HCT116 (cell line): ENCODE measurements around the gene DYNC1I1. TPM values are rescaled to one million over a fixed set of nuclear protein-coding genes. Genes with fewer than 3 reads are reported as not detected.

ENCODE experiments used
- ATAC-seq: fragments of 200-7000 bp; cut with Tn5 transposase; 2 replicates; pipeline ENCODE4 v1.9.1; 2020; ENCODE audit warnings: mild to moderate bottlenecking, moderate library complexity
- BruUV-seq: library from RNA; stranded (reverse); fragments of 400-500 nt; replicated peaks from 2 replicates; lab custom pipeline; 2021; lab: Mats Ljungman, UMichigan
- CTCF ChIA-PET: fragments of 300-600 bp; sonication (Branson Sonifier 250); formaldehyde crosslinking; loops from one replicate; lab custom pipeline; 2021; ENCODE audit warnings: antibody characterized with exemption; lab: Charles Lee
- POLR2A ChIA-PET: fragments of 300-600, 350-600 bp; sonication (Branson Sonifier 250); formaldehyde crosslinking; loops from one replicate; lab custom pipeline; 2021; ENCODE audit warnings: antibody characterized with exemption; lab: Charles Lee
- RAD21 ChIA-PET, 2 experiments: fragments of 300-600 bp; sonication (Branson Sonifier 250); formaldehyde crosslinking; loops; one replicate each; lab custom pipeline; 2023; ENCODE audit warnings: low total read pairs in 2 of 2; ENCODE audit not compliant: uncharacterized antibody in 2 of 2, unreplicated experiment in 2 of 2, low non-redundant PET in 1 of 2; lab: Charles Lee
- DNase-seq: peaks from one replicate; pipeline ENCODE4 v3.0.0-alpha.2; 2010; ENCODE audit warnings: low read depth, low spot score
- H2AFZ ChIP-seq: fragments of 200-600 bp; shearing (Covaris generic), sonication (generic); 2 replicates; pipeline ENCODE4 v1.6.1; 2017; ENCODE audit warnings: low read depth, mixed run types, mixed read lengths, antibody characterized with exemption, low read length; ENCODE audit not compliant: poor library complexity, severe bottlenecking
- H3K27ac ChIP-seq: 2 replicates; pipeline ENCODE4 v1.5.1; 2012; ENCODE audit warnings: low read depth, low read length
- H3K27me3 ChIP-seq: fragments of 200-600 bp; sonication (generic); 2 replicates; pipeline ENCODE4 v1.6.1; 2016; ENCODE audit warnings: mixed run types, low read length, mixed read lengths; ENCODE audit not compliant: insufficient read depth
- H3K36me3 ChIP-seq, 2 experiments: fragments of 200-500 bp in 1 of 2; fragments of 200-600 bp in 1 of 2; sonication (Bioruptor generic) in 1 of 2; sonication (generic) in 1 of 2; 2 replicates each; pipeline versions ENCODE4 v1.5.1 to v1.6.1; 2014 to 2016; ENCODE audit warnings: low read length in 2 of 2, inconsistent platforms in 1 of 2, mixed read lengths in 1 of 2, mixed run types in 1 of 2; ENCODE audit not compliant: insufficient read depth in 2 of 2, control insufficient read depth in 1 of 2
- H3K4me1 ChIP-seq, 2 experiments: fragments of 200-600 bp in 1 of 2; sonication (generic) in 1 of 2; 2 replicates each; pipeline versions ENCODE4 v1.5.1 to v1.6.1; 2012 to 2017; ENCODE audit warnings: low read length in 2 of 2, inconsistent platforms in 1 of 2, mild to moderate bottlenecking in 1 of 2, mixed read lengths in 1 of 2, mixed run types in 1 of 2, moderate library complexity in 1 of 2; ENCODE audit not compliant: insufficient read depth in 2 of 2, control insufficient read depth in 1 of 2
- H3K4me2 ChIP-seq: fragments of 200-600 bp; sonication (generic); 2 replicates; pipeline ENCODE4 v1.6.1; 2017; ENCODE audit warnings: mixed run types, low read length, mixed read lengths
- H3K4me3 ChIP-seq, 2 experiments: fragments of 200-600 bp in 1 of 2; sonication (generic) in 1 of 2; replicated peaks in 1 of 2; 2 replicates each; pipeline ENCODE4 v1.5.1; 2011 to 2016; ENCODE audit warnings: low read length in 2 of 2, control low read depth in 1 of 2, low read depth in 1 of 2, mild to moderate bottlenecking in 1 of 2, mixed read lengths in 1 of 2, mixed run types in 1 of 2
- H3K79me2 ChIP-seq: fragments of 200-600 bp; sonication (generic); 2 replicates; pipeline ENCODE4 v1.6.1; 2017; ENCODE audit warnings: mild to moderate bottlenecking, mixed run types, low read length, moderate library complexity, mixed read lengths; ENCODE audit not compliant: insufficient read depth
- H3K9ac ChIP-seq: fragments of 200-600 bp; sonication (generic); 2 replicates; pipeline ENCODE4 v1.6.1; 2016; ENCODE audit warnings: low read length, mixed read lengths
- H3K9me2 ChIP-seq: fragments of 200-600 bp; sonication (generic), shearing (Covaris generic); 2 replicates; pipeline ENCODE4 v1.6.1; 2017; ENCODE audit warnings: mixed run types, mild to moderate bottlenecking, moderate library complexity; ENCODE audit not compliant: insufficient read depth
- H3K9me3 ChIP-seq, 2 experiments: fragments of 200-500 bp in 1 of 2; fragments of 200-600 bp in 1 of 2; sonication (Bioruptor generic) in 1 of 2; sonication (generic) in 1 of 2; 2 replicates each; pipeline ENCODE4 v1.6.1; 2014 to 2017; ENCODE audit warnings: low read length in 2 of 2, mixed read lengths in 2 of 2, inconsistent platforms in 1 of 2, low read depth in 1 of 2, mild to moderate bottlenecking in 1 of 2, mixed run types in 1 of 2, moderate library complexity in 1 of 2; ENCODE audit not compliant: control insufficient read depth in 1 of 2, insufficient read depth in 1 of 2
- H4K20me1 ChIP-seq: fragments of 200-600 bp; sonication (generic), shearing (Covaris generic); 2 replicates; pipeline ENCODE4 v1.6.1; 2017; ENCODE audit warnings: mixed run types, mild to moderate bottlenecking, moderate library complexity; ENCODE audit not compliant: insufficient read depth
- CBX3 ChIP-seq: IDR thresholded peaks from 2 replicates; pipeline ENCODE4 v1.6.1; 2012; ENCODE audit warnings: low read depth
- EZH2 ChIP-seq: fragments of 200-600 bp; sonication (generic); IDR thresholded peaks from 2 replicates; pipeline ENCODE4 v1.6.1; 2017; ENCODE audit warnings: antibody characterized with exemption, mixed run types
- EZH2phosphoT487 ChIP-seq: fragments of 200-600 bp; IDR thresholded peaks from 2 replicates; pipeline ENCODE4 v1.6.1; 2018; ENCODE audit warnings: antibody characterized with exemption, borderline replicate concordance
- FOSL1 ChIP-seq: IDR thresholded peaks from 2 replicates; pipeline ENCODE4 v1.6.1; 2012; ENCODE audit warnings: low read depth
- JUND ChIP-seq: IDR thresholded peaks from 2 replicates; pipeline ENCODE4 v1.6.1; 2012
- POLR2A ChIP-seq: IDR thresholded peaks from 2 replicates; pipeline ENCODE4 v1.7.0; 2011; ENCODE audit warnings: borderline replicate concordance; ENCODE audit not compliant: insufficient read depth, insufficient read length; ENCODE audit errors: extremely low read depth
- POLR2AphosphoS5 ChIP-seq: IDR thresholded peaks from 2 replicates; pipeline ENCODE4 v1.6.1; 2011; ENCODE audit warnings: mild to moderate bottlenecking, low read depth, low read length, moderate library complexity
- RAD21 ChIP-seq: IDR thresholded peaks from 2 replicates; pipeline ENCODE4 v1.6.1; 2012; ENCODE audit warnings: low read depth, mild to moderate bottlenecking
- REST ChIP-seq: IDR thresholded peaks from 2 replicates; pipeline ENCODE4 v1.6.1; 2012; ENCODE audit warnings: low read depth
- SIN3A ChIP-seq: IDR thresholded peaks from 2 replicates; pipeline ENCODE4 v1.6.1; 2012; ENCODE audit warnings: low read depth
- SP1 ChIP-seq: IDR thresholded peaks from 2 replicates; pipeline ENCODE4 v1.6.1; 2012; ENCODE audit warnings: low read depth
- SRF ChIP-seq: IDR thresholded peaks from 2 replicates; pipeline ENCODE4 v1.6.1; 2012; ENCODE audit warnings: low read depth
- TCF7L2 ChIP-seq: IDR thresholded peaks from 2 replicates; pipeline ENCODE4 v1.7.0; 2011; ENCODE audit warnings: borderline replicate concordance, inconsistent platforms; ENCODE audit not compliant: insufficient read depth, insufficient read length; ENCODE audit errors: extremely low read depth
- YY1 ChIP-seq: IDR thresholded peaks from 2 replicates; pipeline ENCODE4 v1.6.1; 2011; ENCODE audit warnings: low read length, low read depth, moderate library complexity, mild to moderate bottlenecking; ENCODE audit not compliant: insufficient replicate concordance; ENCODE audit errors: extremely low read depth
- ZBTB33 ChIP-seq: IDR thresholded peaks from 2 replicates; pipeline ENCODE4 v1.6.1; 2011; ENCODE audit warnings: mild to moderate bottlenecking, low read length, moderate library complexity; ENCODE audit not compliant: insufficient replicate concordance; ENCODE audit errors: extremely low read depth
- ZFX ChIP-seq: fragments of 450-650 bp; IDR thresholded peaks from 2 replicates; pipeline ENCODE4 v1.6.1; 2017
- ZNF274 ChIP-seq: fragments of 200-500 bp; sonication (Bioruptor generic); IDR thresholded peaks from 2 replicates; pipeline ENCODE4 v1.6.1; 2014; ENCODE audit warnings: mild to moderate bottlenecking, low read depth, low read length, inconsistent platforms
- intact Hi-C: fragments of 100-400 bp; cut with micrococcal nuclease; formaldehyde crosslinking; loops from 2 replicates; pipeline ENCODE4 v1.10.0; 2022
- total RNA-seq: library from RNA; stranded (reverse); gene quantifications from one replicate; pipeline ENCODE4 v1.2.1, GENCODE V29; 2021; ENCODE audit not compliant: unreplicated experiment

Gene DYNC1I1
- total RNA-seq, 1 experiment from 2014 or later = not detected

DNA sequence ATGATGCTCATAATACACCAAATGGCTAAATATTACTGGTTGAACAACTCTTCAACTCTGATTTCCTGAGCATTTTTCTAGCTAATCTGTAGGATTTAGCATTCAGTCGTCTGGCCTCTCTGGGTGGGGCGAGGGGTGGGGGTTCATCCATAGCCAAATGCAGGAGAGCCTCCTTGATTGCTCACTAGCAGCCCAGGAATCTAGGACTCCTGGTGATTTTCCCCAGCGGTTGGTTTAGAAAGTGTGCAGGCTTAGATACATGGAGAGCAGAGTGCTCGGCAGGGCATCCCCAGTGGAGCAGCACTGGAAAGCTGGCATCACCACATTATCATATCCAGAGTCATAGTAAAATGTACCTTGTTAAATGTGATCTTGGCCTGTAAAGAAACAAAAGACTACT, 136.1 kb downstream of the DYNC1I1 start:
- CTCF ChIA-PET = interaction anchor here (0.8 kb wide), 1 partner anchor 11 kb away, joined by 3 read pairs; no protein-coding TSS in a partner anchor
- RAD21 ChIA-PET = no interaction called here
- Histone ChIP-seq H4K20me1 (no peaks in the 10 kb centered on the region; the same call in 1 of the 2 replicates), H3K4me2 (no peak overlapping the region), H3K9ac (no peak overlapping the region), H3K9me3 (no peaks in the 10 kb centered on the region), H3K4me3 (no peak overlapping the region), H3K79me2 (no peaks in the 10 kb centered on the region), H3K36me3 (no peaks in the 10 kb centered on the region), H3K9me2 (no peaks in the 10 kb centered on the region), H3K4me1 (no peaks in the 10 kb centered on the region), H2AFZ (no peak overlapping the region), H3K27me3 (peaks cover 55% of the 10 kb centered on the region), H3K27ac (no peak overlapping the region)
- no peak for DNase-seq
- intact Hi-C loops = no loop called here
- TF ChIP-seq CBX3 (no peak), EZH2 (no peak), JUND (no peak), REST (no peak), YY1 (no peak), EZH2phosphoT487 (no peak), RAD21 (no peak), POLR2A (no peak), ZBTB33 (no peak), ZNF274 (no peak), SP1 (no peak), TCF7L2 (no peak), ZFX (no peak), FOSL1 (no peak), SIN3A (no peak), POLR2AphosphoS5 (no peak), SRF (no peak)
- ATAC-seq = no peak
- POLR2A ChIA-PET = no interaction called here
- no TSS peak for BruUV-seq
